Naive thymus-derived CD4-positive, alpha-beta T cell (primary cell): ENCODE results near the gene GTPBP4. TPM values are rescaled to one million over a fixed set of nuclear protein-coding genes. Genes with fewer than 3 reads are reported as not detected.
A peak's percentile ranks its signal among the peaks of the same experiment; 100 is the strongest.

Experiments used
- ATAC-seq: fragments of 150-1000 bp; cut with Tn5 transposase; 2 replicates; pipeline ENCODE4 v1.10.0; 2021; ENCODE audit warnings: mild to moderate bottlenecking, moderate library complexity
- CTCF ChIA-PET: fragments of 350-600 bp; sonication (Branson Sonifier 250); formaldehyde crosslinking; loops from one replicate; lab custom pipeline; 2021; ENCODE audit warnings: antibody characterized with exemption; lab: Charles Lee
- POLR2A ChIA-PET: fragments of 350-600 bp; sonication (Branson Sonifier 250); formaldehyde crosslinking; loops from one replicate; lab custom pipeline; 2021; ENCODE audit warnings: antibody characterized with exemption, inconsistent platforms; lab: Charles Lee
- DNase-seq, 9 donors: peaks; one replicate each; pipeline versions ENCODE4 v3.0.0 to v3.0.0-alpha.2; 2020 to 2022; ENCODE audit warnings: mixed read lengths in 1 of 9
- H3K27ac ChIP-seq: one replicate; pipeline ENCODE4 v1.7.0; 2013; ENCODE audit warnings: mild to moderate bottlenecking, low read depth, low read length, moderate library complexity
- H3K27me3 ChIP-seq, 2 donors: one replicate each; pipeline ENCODE4 v1.7.0; 2013; ENCODE audit warnings: low read length in 2 of 2, mild to moderate bottlenecking in 2 of 2, moderate library complexity in 2 of 2; ENCODE audit not compliant: control insufficient read depth in 2 of 2, insufficient read depth in 2 of 2
- H3K36me3 ChIP-seq, 3 experiments: 1 replicate in 2 of 3; 2 replicates in 1 of 3; pipeline ENCODE4 v1.7.0; 2013; ENCODE audit warnings: low read length in 3 of 3, mild to moderate bottlenecking in 3 of 3, moderate library complexity in 1 of 3; ENCODE audit not compliant: insufficient read depth in 3 of 3, control insufficient read depth in 2 of 3
- H3K4me1 ChIP-seq, 2 donors: one replicate each; pipeline ENCODE4 v1.7.0; 2013; ENCODE audit warnings: low read length in 2 of 2, mild to moderate bottlenecking in 2 of 2, moderate library complexity in 1 of 2; ENCODE audit not compliant: control insufficient read depth in 2 of 2, insufficient read depth in 2 of 2
- H3K4me3 ChIP-seq: 2 replicates; pipeline ENCODE4 v1.7.0; 2013; ENCODE audit warnings: mild to moderate bottlenecking, low read length
- H3K9me3 ChIP-seq, 3 experiments: 1 replicate in 2 of 3; 2 replicates in 1 of 3; pipeline ENCODE4 v1.7.0; 2013; ENCODE audit warnings: low read length in 3 of 3; ENCODE audit not compliant: control insufficient read depth in 2 of 3
- H3K27ac Mint-ChIP-seq, 9 donors: one replicate each; pipeline ENCODE4 v1.8.0; 2020 to 2022; ENCODE audit warnings: mixed read lengths in 9 of 9, mild to moderate bottlenecking in 8 of 9, moderate library complexity in 5 of 9, inconsistent platforms in 2 of 9
- H3K27me3 Mint-ChIP-seq, 5 donors: one replicate each; pipeline ENCODE4 v1.8.0; 2021 to 2022; ENCODE audit warnings: mixed read lengths in 5 of 5, mild to moderate bottlenecking in 1 of 5
- H3K36me3 Mint-ChIP-seq, 5 donors: one replicate each; pipeline ENCODE4 v1.8.0; 2020 to 2022; ENCODE audit warnings: mixed read lengths in 5 of 5, mild to moderate bottlenecking in 3 of 5, inconsistent platforms in 1 of 5
- H3K4me1 Mint-ChIP-seq, 7 donors: one replicate each; pipeline ENCODE4 v1.8.0; 2020 to 2022; ENCODE audit warnings: mixed read lengths in 7 of 7, mild to moderate bottlenecking in 3 of 7, inconsistent platforms in 1 of 7
- H3K4me3 Mint-ChIP-seq, 10 donors: one replicate each; pipeline ENCODE4 v1.8.0; 2020 to 2022; ENCODE audit warnings: mild to moderate bottlenecking in 10 of 10, mixed read lengths in 10 of 10, moderate library complexity in 6 of 10, inconsistent platforms in 2 of 10
- H3K9me3 Mint-ChIP-seq, 11 donors: one replicate each; pipeline ENCODE4 v1.8.0; 2020 to 2022; ENCODE audit warnings: mixed read lengths in 11 of 11, mild to moderate bottlenecking in 4 of 11, inconsistent platforms in 1 of 11, moderate library complexity in 1 of 11
- intact Hi-C, 2 donors: fragments of 100-400 bp; cut with micrococcal nuclease; formaldehyde crosslinking; loops; one replicate each; pipeline ENCODE4 v1.15.1; 2023
- polyA plus RNA-seq, 2 donors: library from polyadenylated mRNA; unstranded; fragments of 300-500 nt; fragmentation: Illumina TruSeq; gene quantifications; one replicate each; pipeline ENCODE4 v1.2.3, GENCODE V29; 2021
- total RNA-seq, 6 experiments: library from RNA in 5 of 6; stranded (reverse) in 5 of 6; gene quantifications; 1 replicate in 5 of 6; 2 replicates in 1 of 6; pipeline ENCODE4 v1.2.3 and lab custom pipeline; 2021 to 2026

Gene GTPBP4
- total and polyA plus RNA-seq, 7 experiments from 2014 or later = 17.4 to 81.8 (median 42.2) TPM

DNA sequence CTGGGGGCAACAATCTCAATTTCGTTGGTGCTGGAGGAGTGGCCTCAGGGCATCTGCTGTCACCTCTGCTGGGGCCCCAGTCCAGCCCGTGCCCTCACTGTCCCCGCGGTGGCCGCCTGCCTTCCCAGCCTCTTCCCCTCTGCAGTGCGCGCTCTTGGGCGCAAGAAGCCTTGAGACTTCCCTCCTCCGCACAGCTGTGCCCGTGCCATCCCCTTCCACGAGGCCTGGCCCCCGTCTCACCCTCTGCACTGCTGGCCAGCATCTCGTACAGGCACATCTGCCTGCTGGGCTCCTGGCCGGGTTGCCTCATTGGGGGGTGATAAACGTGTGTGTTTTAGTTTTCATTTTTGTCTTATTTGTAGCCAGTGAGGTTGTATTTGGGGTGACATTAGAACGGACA lies 23.5 kb downstream of the GTPBP4 start:
- Mint-ChIP-seq H3K4me1 (peaks cover 0 to 20% (median 0%) of the 10 kb centered on the region in 7 donors), H3K4me3 (no peak overlapping the region), H3K9me3 (no peaks in the 10 kb centered on the region), H3K27ac (peak overlapping the region in 3 of 9 donors; percentile 13 to 52 (median 48)), H3K36me3 (peaks cover 15 to 66% (median 41%) of the 10 kb centered on the region in 5 donors), H3K27me3 (no peaks in the 10 kb centered on the region)
- H3K9me3 ChIP-seq = no peaks in the 10 kb centered on the region
- H3K27ac ChIP-seq = no peak overlapping the region
- no peaks in the 10 kb centered on the region for H3K4me1 ChIP-seq
- no peaks in the 10 kb centered on the region for H3K27me3 ChIP-seq
- intact Hi-C loops = no loop called here
- peaks cover 9 to 92% (median 42%) of the 10 kb centered on the region in 3 experiments for H3K36me3 ChIP-seq
- ChIA-PET POLR2A (no interaction called here), CTCF (no interaction called here)
- ATAC-seq (no peak), DNase-seq (no peak)
- H3K4me3 ChIP-seq = no peak overlapping the region

DNA sequence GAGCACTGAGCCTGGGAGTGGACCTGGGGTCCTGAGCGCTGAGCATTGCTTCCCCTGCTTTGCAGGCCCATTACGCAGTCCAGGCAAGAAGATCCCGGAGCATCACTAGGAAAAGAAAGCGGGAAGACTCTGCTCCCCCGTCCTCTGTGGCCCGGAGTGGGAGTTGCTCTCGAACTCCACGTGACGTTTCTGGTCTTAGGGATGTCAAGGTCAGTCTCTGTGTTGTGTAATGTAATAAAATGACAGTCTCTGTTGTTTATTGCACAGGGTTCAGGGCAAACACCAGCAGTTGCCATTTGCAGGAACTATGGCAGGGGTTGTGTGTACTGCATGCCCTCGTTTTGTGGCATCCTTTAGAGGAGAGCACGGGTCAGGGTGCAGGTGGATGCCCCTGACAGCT lies 27.5 kb downstream of the GTPBP4 start:
- Mint-ChIP-seq H3K27ac (peak overlapping the region in 2 of 9 donors; percentile 38 to 47), H3K9me3 (no peaks in the 10 kb centered on the region), H3K4me3 (no peak overlapping the region), H3K36me3 (peaks cover 16 to 75% (median 31%) of the 10 kb centered on the region in 5 donors), H3K4me1 (peaks cover 0 to 8% (median 0%) of the 10 kb centered on the region in 7 donors), H3K27me3 (no peaks in the 10 kb centered on the region)
- DNase-seq (no peak), ATAC-seq (no peak)
- Histone ChIP-seq H3K4me3 (no peak overlapping the region), H3K27me3 (no peaks in the 10 kb centered on the region), H3K4me1 (no peaks in the 10 kb centered on the region), H3K36me3 (peaks cover 16 to 77% (median 33%) of the 10 kb centered on the region in 3 experiments), H3K9me3 (no peaks in the 10 kb centered on the region), H3K27ac (no peak overlapping the region)
- POLR2A ChIA-PET = no interaction called here
- intact Hi-C loops = no loop called here
- CTCF ChIA-PET = no interaction called here

DNA sequence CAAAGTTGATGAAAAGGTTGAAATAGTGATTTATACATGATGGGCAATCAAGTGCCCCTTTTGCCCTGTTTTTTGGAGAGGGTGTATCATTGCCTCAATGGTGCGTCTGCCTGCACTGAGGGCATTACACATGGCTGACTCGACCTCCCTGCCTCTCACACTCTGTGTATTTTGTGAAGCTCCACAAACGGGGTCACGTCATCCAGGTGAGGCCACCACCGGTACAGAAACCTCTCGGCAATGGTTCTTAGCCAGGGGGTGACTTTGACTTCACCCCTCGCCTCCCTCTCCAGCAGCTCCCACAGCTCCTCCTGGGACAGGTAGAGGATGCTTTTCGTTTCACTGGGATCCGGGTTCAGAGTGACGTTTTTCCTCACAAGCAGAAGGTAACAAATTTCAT lies 31.1 kb downstream of the GTPBP4 start:
- H3K9me3 Mint-ChIP-seq = no peaks in the 10 kb centered on the region
- DNase-seq (no peak), ATAC-seq (no peak)
- peaks cover 10 to 46% (median 19%) of the 10 kb centered on the region in 3 experiments for H3K36me3 ChIP-seq
- H3K36me3 Mint-ChIP-seq = peaks cover 11 to 46% (median 14%) of the 10 kb centered on the region in 5 donors
- POLR2A ChIA-PET = interaction anchor here (0.6 kb wide), 1 partner anchor 29 kb away, joined by 3 read pairs; no protein-coding TSS in a partner anchor
- no peak overlapping the region for H3K4me3 Mint-ChIP-seq
- CTCF ChIA-PET = no interaction called here
- H3K9me3 ChIP-seq = no peaks in the 10 kb centered on the region
- no peaks in the 10 kb centered on the region for H3K4me1 Mint-ChIP-seq
- no peak overlapping the region for H3K27ac ChIP-seq
- no peaks in the 10 kb centered on the region for H3K27me3 Mint-ChIP-seq
- intact Hi-C loops = no loop called here
- H3K27me3 ChIP-seq = no peaks in the 10 kb centered on the region
- no peak overlapping the region for H3K4me3 ChIP-seq
- H3K4me1 ChIP-seq = no peaks in the 10 kb centered on the region
- peak overlapping the region in 3 of 9 donors; percentile 2 to 50 (median 47) for H3K27ac Mint-ChIP-seq

DNA sequence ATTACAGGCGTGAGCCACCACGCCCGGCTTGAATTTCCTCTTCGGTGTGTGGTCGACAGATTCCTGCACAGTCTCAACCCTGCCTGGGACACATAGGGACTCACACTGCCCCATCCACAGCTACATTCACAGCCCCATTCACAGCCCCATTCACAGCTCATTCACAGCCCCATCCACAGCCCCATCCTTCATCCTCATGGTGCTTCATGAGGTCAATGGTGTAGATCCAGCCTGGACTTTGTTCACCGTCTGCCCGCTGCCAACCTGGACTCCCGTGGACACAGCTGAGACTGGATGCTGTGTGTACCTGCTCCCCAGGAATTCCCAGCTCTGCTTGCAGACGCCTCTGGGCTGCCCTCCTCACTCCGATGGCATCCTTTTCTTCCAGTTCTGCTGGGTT lies 32.2 kb downstream of the GTPBP4 start:
- Mint-ChIP-seq H3K27ac (no peak overlapping the region), H3K36me3 (peaks cover 9 to 53% (median 14%) of the 10 kb centered on the region in 5 donors), H3K4me1 (no peaks in the 10 kb centered on the region), H3K4me3 (no peak overlapping the region), H3K9me3 (no peaks in the 10 kb centered on the region), H3K27me3 (no peaks in the 10 kb centered on the region)
- Histone ChIP-seq H3K4me3 (no peak overlapping the region), H3K27me3 (no peaks in the 10 kb centered on the region), H3K27ac (no peak overlapping the region), H3K9me3 (no peaks in the 10 kb centered on the region), H3K36me3 (peaks cover 10 to 36% (median 17%) of the 10 kb centered on the region in 3 experiments), H3K4me1 (no peaks in the 10 kb centered on the region)
- DNase-seq (no peak), ATAC-seq (no peak)
- ChIA-PET POLR2A (no interaction called here), CTCF (no interaction called here)
- intact Hi-C loops = no loop called here

DNA sequence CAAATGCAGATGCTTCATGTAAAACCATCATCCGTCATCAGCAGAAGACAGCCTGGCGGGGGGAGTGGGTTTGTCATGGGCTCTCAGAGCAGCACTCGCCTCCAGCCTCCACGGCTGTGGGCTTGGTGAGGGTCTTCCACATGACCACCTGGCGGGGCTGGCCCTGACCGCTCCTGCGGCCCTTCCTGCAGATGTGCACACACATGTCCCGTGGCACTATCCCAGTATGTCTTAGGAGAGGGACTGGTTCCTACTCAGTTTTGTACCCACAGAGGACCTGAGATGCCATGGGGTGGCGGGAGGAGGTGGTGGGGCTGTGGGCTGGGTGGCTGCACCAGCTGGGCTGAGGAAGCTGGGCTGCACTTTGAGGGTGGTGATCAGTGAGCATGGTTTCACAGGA lies 32.7 kb downstream of the GTPBP4 start:
- Mint-ChIP-seq H3K36me3 (peaks cover 6 to 50% (median 14%) of the 10 kb centered on the region in 5 donors), H3K27ac (no peak overlapping the region), H3K27me3 (no peaks in the 10 kb centered on the region), H3K4me3 (no peak overlapping the region), H3K9me3 (no peaks in the 10 kb centered on the region), H3K4me1 (no peaks in the 10 kb centered on the region)
- Histone ChIP-seq H3K27me3 (no peaks in the 10 kb centered on the region), H3K4me1 (no peaks in the 10 kb centered on the region), H3K36me3 (peaks cover 10 to 31% (median 12%) of the 10 kb centered on the region in 3 experiments), H3K27ac (no peak overlapping the region), H3K4me3 (no peak overlapping the region), H3K9me3 (no peaks in the 10 kb centered on the region)
- POLR2A ChIA-PET = no interaction called here
- intact Hi-C loops = no loop called here
- DNase-seq (no peak), ATAC-seq (no peak)
- CTCF ChIA-PET = no interaction called here

DNA sequence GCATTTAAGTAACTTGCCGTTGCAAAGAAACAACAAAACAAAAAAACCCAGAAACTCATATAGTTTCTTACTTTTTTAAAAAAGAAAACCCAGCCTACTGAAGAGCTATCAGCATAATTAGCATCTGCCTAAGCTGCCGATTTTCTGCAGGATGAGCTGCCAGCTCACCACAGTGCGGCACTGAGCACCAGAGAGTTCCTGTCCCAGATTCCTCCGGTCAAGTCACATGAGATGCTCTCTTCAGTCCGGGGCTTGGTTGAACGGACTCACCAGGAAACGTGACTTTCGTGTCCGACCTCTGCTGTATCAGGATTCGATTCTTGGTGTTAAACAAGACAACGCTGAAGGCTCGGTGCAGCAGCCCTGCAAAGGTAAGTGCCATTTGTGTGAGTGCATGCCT lies 34.2 kb downstream of the GTPBP4 start:
- Histone ChIP-seq H3K9me3 (no peaks in the 10 kb centered on the region), H3K36me3 (peaks cover 0 to 17% (median 0%) of the 10 kb centered on the region in 3 experiments), H3K4me1 (no peaks in the 10 kb centered on the region), H3K4me3 (no peak overlapping the region), H3K27ac (no peak overlapping the region), H3K27me3 (no peaks in the 10 kb centered on the region)
- H3K9me3 Mint-ChIP-seq = no peaks in the 10 kb centered on the region
- ATAC-seq (no peak), DNase-seq (no peak)
- no peak overlapping the region for H3K4me3 Mint-ChIP-seq
- H3K27me3 Mint-ChIP-seq = no peaks in the 10 kb centered on the region
- no peak overlapping the region for H3K27ac Mint-ChIP-seq
- POLR2A ChIA-PET = no interaction called here
- peaks cover 0 to 35% (median 9%) of the 10 kb centered on the region in 5 donors for H3K36me3 Mint-ChIP-seq
- H3K4me1 Mint-ChIP-seq = no peaks in the 10 kb centered on the region
- CTCF ChIA-PET = no interaction called here
- intact Hi-C loops = no loop called here

DNA sequence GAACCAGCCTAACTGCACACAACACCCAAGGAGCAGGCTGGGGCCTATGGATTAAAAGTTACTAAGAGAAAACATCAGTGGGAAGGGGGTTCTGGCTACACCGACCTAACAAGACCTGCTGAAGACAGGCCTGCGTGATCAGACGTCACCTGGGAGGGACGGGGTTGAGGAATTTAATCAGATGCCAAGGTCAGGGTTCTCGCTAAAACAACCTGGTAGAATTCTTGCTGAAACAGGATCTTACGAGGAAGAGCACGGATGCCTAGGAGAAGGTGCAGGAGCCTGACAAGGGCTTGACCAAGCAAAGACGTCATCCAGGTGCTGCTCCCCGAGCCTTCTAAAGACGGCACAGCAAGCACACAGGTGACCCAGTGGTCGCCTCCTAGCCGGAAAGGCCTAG lies 35.9 kb downstream of the GTPBP4 start:
- Mint-ChIP-seq H3K4me3 (no peak overlapping the region), H3K36me3 (peaks cover under 1 to 24% (median 1%) of the 10 kb centered on the region in 5 donors), H3K27me3 (no peaks in the 10 kb centered on the region), H3K27ac (no peak overlapping the region), H3K4me1 (peaks cover 0 to 3% (median 0%) of the 10 kb centered on the region in 7 donors), H3K9me3 (no peaks in the 10 kb centered on the region)
- DNase-seq (no peak), ATAC-seq (no peak)
- Histone ChIP-seq H3K4me3 (no peak overlapping the region), H3K9me3 (no peaks in the 10 kb centered on the region), H3K27me3 (no peaks in the 10 kb centered on the region), H3K4me1 (no peaks in the 10 kb centered on the region), H3K27ac (no peak overlapping the region), H3K36me3 (peaks cover 0 to 5% (median 0%) of the 10 kb centered on the region in 3 experiments)
- ChIA-PET CTCF (no interaction called here), POLR2A (no interaction called here)
- intact Hi-C loops = no loop called here
